IMR-90 (cell line): ENCODE data around the gene CCDC69.

ENCODE experiments used
- CTCF ChIP-seq: conservative IDR thresholded peaks from 2 replicates; pipeline ENCODE4 v1.5.1; 2012; ENCODE audit warnings: mild to moderate bottlenecking, low read depth, low read length, improper control_type of control experiment
- RCOR1 ChIP-seq: IDR thresholded peaks from 2 replicates; pipeline ENCODE4 v1.6.1; 2012; ENCODE audit warnings: mild to moderate bottlenecking, low read length, improper control_type of control experiment; ENCODE audit not compliant: insufficient replicate concordance
- SMC3 ChIP-seq: fragments of 150-350 bp; IDR thresholded peaks from 2 replicates; pipeline ENCODE4 v1.6.1; 2016; ENCODE audit warnings: low read depth, mild to moderate bottlenecking, antibody characterized with exemption, low read length, moderate library complexity

- TF ChIP-seq CTCF (no peak), RCOR1 (no peak), SMC3 (no peak)
These were observed 70.1 kb downstream of the CCDC69 start for GRCh38 chr5:151153766-151154272.
